Hematopoietic multipotent progenitor cell treated with erythropoietin and hydrocortisone succinate and interleukin-3 and kit ligand, for 8 days (in vitro differentiated cells): Measurements from ENCODE around the gene HDAC5.
"Not testable (repeated sequence)": the region's sequence is repeated elsewhere in the genome, so short reads cannot be mapped to it uniquely, and the experiment has no call there.

Source experiments
- DNase-seq: peaks from one replicate; pipeline ENCODE4 v3.0.0-alpha.2; 2015

The HDAC5 gene

GRCh38 chr17:44066204-44066930 is 57.1 kb downstream of the HDAC5 start, which contains the start of gene LSM12:
Gene LSM12, minus strand, starts transcription at chr17:44066671. Its CDS starts 84 bp downstream, at chr17:44066587.
- DNase-seq = peak; percentile 90

- DNase-seq = peak; percentile 9
These were observed 57.7 kb downstream of the HDAC5 start for GRCh38 chr17:44065668-44066203.

- no peak for DNase-seq
These were observed 59.5 kb downstream of the HDAC5 start for GRCh38 chr17:44063704-44064639.

- DNase-seq = no peak
These were observed 60.6 kb downstream of the HDAC5 start for GRCh38 chr17:44062871-44063270.

- no peak for DNase-seq
These were observed 62.0 kb downstream of the HDAC5 start for GRCh38 chr17:44061446-44061845.

GRCh38 chr17:44059101-44059892 is 64.1 kb downstream of the HDAC5 start:
- no peak for DNase-seq

- peak; percentile 76 for DNase-seq
These were observed 70.1 kb downstream of the HDAC5 start for GRCh38 chr17:44053125-44053872.

- no peak for DNase-seq
These were observed 74.0 kb downstream of the HDAC5 start for GRCh38 chr17:44049294-44050060.

- not testable (repeated sequence) for DNase-seq
These were observed 76.5 kb downstream of the HDAC5 start for GRCh38 chr17:44046893-44047292.

- no peak for DNase-seq
These were observed 78.0 kb downstream of the HDAC5 start for GRCh38 chr17:44045486-44045885.

GRCh38 chr17:44044071-44044470 is 79.4 kb downstream of the HDAC5 start:
- no peak for DNase-seq

- no peak for DNase-seq
These were observed 80.2 kb downstream of the HDAC5 start for GRCh38 chr17:44043272-44043696.

- no peak for DNase-seq
These were observed 83.4 kb downstream of the HDAC5 start for GRCh38 chr17:44039829-44040635.

GRCh38 chr17:44038604-44039011 is 84.8 kb downstream of the HDAC5 start:
- DNase-seq = no peak

GRCh38 chr17:44037471-44037870 is 86.0 kb downstream of the HDAC5 start:
- no peak for DNase-seq

GRCh38 chr17:44034688-44035087 is 88.8 kb downstream of the HDAC5 start:
- not testable (repeated sequence) for DNase-seq

GRCh38 chr17:44033861-44034408 is 89.5 kb downstream of the HDAC5 start:
- no peak for DNase-seq

- DNase-seq = no peak
These were observed 93.0 kb downstream of the HDAC5 start for GRCh38 chr17:44030482-44030881.

GRCh38 chr17:44029736-44030135 is 93.7 kb downstream of the HDAC5 start:
- no peak for DNase-seq
